HG03066 (cell line): ENCODE data around the gene RPL35A.
A peak's percentile ranks its signal among the peaks of the same experiment; 100 is the strongest.
"Not testable (repeated sequence)": the region's sequence is repeated elsewhere in the genome, so short reads cannot be mapped to it uniquely, and the experiment has no call there.

Experiments used
- ATAC-seq: cut with Tn5 transposase; IDR thresholded peaks from one replicate; pipeline ENCODE4 v1.9.1; 2021; ENCODE audit warnings: low read depth; ENCODE audit not compliant: unreplicated experiment

RPL35A gene

GRCh38 chr3:197951392-197951990 is 1.5 kb downstream of the RPL35A start:
- ATAC-seq = no peak

GRCh38 chr3:197952440-197952839 is 2.5 kb downstream of the RPL35A start:
- no peak for ATAC-seq

GRCh38 chr3:197953325-197953724 is 3.3 kb downstream of the RPL35A start:
- no peak for ATAC-seq

GRCh38 chr3:197953881-197954280 is 3.9 kb downstream of the RPL35A start:
- ATAC-seq = no peak

GRCh38 chr3:197955892-197956477 is 6.0 kb downstream of the RPL35A start:
- no peak for ATAC-seq

- ATAC-seq = no peak
Observed at GRCh38 chr3:197956626-197956988, 6.6 kb downstream of the RPL35A start.

- no peak for ATAC-seq
Observed at GRCh38 chr3:197957790-197958133, 7.8 kb downstream of the RPL35A start.

- ATAC-seq = no peak
Observed at GRCh38 chr3:197958346-197958745, 8.4 kb downstream of the RPL35A start.

GRCh38 chr3:197958848-197959247 is 8.9 kb downstream of the RPL35A start:
- not testable (repeated sequence) for ATAC-seq

GRCh38 chr3:197959500-197959890 is 9.5 kb downstream of the RPL35A start:
- no peak for ATAC-seq

GRCh38 chr3:197959891-197960693 is 10.1 kb downstream of the RPL35A start, which contains the start of gene LMLN:
Gene LMLN (plus strand): TSS chr3:197960217. CDS start chr3:197960246, 29 bp downstream.
- ATAC-seq = peak; percentile 95

- no peak for ATAC-seq
Observed at GRCh38 chr3:197960694-197961581, 10.9 kb downstream of the RPL35A start.

- no peak for ATAC-seq
Observed at GRCh38 chr3:197961582-197961945, 11.6 kb downstream of the RPL35A start.

- ATAC-seq = no peak
Observed at GRCh38 chr3:197963019-197963637, 13.1 kb downstream of the RPL35A start.

- ATAC-seq = not testable (repeated sequence)
Observed at GRCh38 chr3:197967337-197967989, 17.5 kb downstream of the RPL35A start.

GRCh38 chr3:197970588-197970987 is 20.6 kb downstream of the RPL35A start:
- ATAC-seq = no peak

- no peak for ATAC-seq
Observed at GRCh38 chr3:197974016-197974415, 24.0 kb downstream of the RPL35A start.

GRCh38 chr3:197975311-197975710 is 25.3 kb downstream of the RPL35A start:
- ATAC-seq = no peak

- ATAC-seq = no peak
Observed at GRCh38 chr3:197983076-197983475, 33.1 kb downstream of the RPL35A start.

GRCh38 chr3:197989651-197990050 is 39.7 kb downstream of the RPL35A start:
- no peak for ATAC-seq
